HCT116 (cell line): Measurements from ENCODE around the gene LUZP2.

Experiments
- CTCF ChIP-seq, 3 experiments: fragments of 200-600 bp in 1 of 3; sonication (generic) in 1 of 3; IDR thresholded peaks in 2 of 3; conservative IDR thresholded peaks in 1 of 3; 2 replicates each; pipeline ENCODE4 v1.5.1; 2012 to 2017; ENCODE audit warnings: low read depth in 2 of 3, low read length in 2 of 3, antibody characterized with exemption in 1 of 3, borderline replicate concordance in 1 of 3, control low read depth in 1 of 3, mild to moderate bottlenecking in 1 of 3, mixed read lengths in 1 of 3, mixed run types in 1 of 3, moderate library complexity in 1 of 3; ENCODE audit not compliant: insufficient read depth in 1 of 3
- EZH2 ChIP-seq: fragments of 200-600 bp; sonication (generic); IDR thresholded peaks from 2 replicates; pipeline ENCODE4 v1.6.1; 2017; ENCODE audit warnings: antibody characterized with exemption, mixed run types
- EZH2phosphoT487 ChIP-seq: fragments of 200-600 bp; IDR thresholded peaks from 2 replicates; pipeline ENCODE4 v1.6.1; 2018; ENCODE audit warnings: antibody characterized with exemption, borderline replicate concordance
- FOSL1 ChIP-seq: IDR thresholded peaks from 2 replicates; pipeline ENCODE4 v1.6.1; 2012; ENCODE audit warnings: low read depth
- POLR2A ChIP-seq: IDR thresholded peaks from 2 replicates; pipeline ENCODE4 v1.7.0; 2011; ENCODE audit warnings: borderline replicate concordance; ENCODE audit not compliant: insufficient read depth, insufficient read length; ENCODE audit errors: extremely low read depth

- TF ChIP-seq FOSL1, result no peak
- TF ChIP-seq EZH2, result no peak
- no peak for TF ChIP-seq POLR2A
- no peak for TF ChIP-seq CTCF (IDR thresholded peaks at IDR 0.05 in 2 of 3, conservative IDR thresholded peaks at IDR 0.05 in 1 of 3; ENCODE audit: borderline replicate concordance in 1 of 3, insufficient read depth in 1 of 3, low read depth in 2 of 3, low read length in 2 of 3)
- TF ChIP-seq EZH2phosphoT487, result no peak
Measured at GRCh38 chr11:24514219-24514594, 17.4 kb downstream of the LUZP2 start.
